OCI-LY7 (cell line): Measurements from ENCODE around the gene CEP104. TPM values are rescaled to one million over a fixed set of nuclear protein-coding genes. Genes with fewer than 3 reads are reported as not detected.

Experiments
- BruUV-seq: library from RNA; stranded (reverse); fragments of 400-500 nt; replicated peaks from 2 replicates; lab custom pipeline; 2021; lab: Mats Ljungman, UMichigan
- CTCF ChIA-PET: fragments of 300-600 bp; sonication (Branson Sonifier 250); formaldehyde crosslinking; loops from one replicate; lab custom pipeline; 2022; ENCODE audit warnings: antibody characterized with exemption; ENCODE audit not compliant: unreplicated experiment; lab: Charles Lee
- POLR2A ChIA-PET: fragments of 300-600 bp; sonication (Branson Sonifier 250); formaldehyde crosslinking; loops from one replicate; lab custom pipeline; 2022; ENCODE audit warnings: antibody characterized with exemption; lab: Charles Lee
- DNase-seq: peaks from one replicate; pipeline ENCODE4 v3.0.0-alpha.2; 2015; ENCODE audit warnings: low spot score
- H2AFZ ChIP-seq: fragments of 200-600 bp; sonication (generic), shearing (Covaris generic); 2 replicates; pipeline ENCODE4 v1.6.1; 2014; ENCODE audit warnings: mild to moderate bottlenecking, antibody characterized with exemption, low read length, moderate library complexity
- H3K27ac ChIP-seq: fragments of 200-600 bp; sonication (generic); 2 replicates; pipeline ENCODE4 v1.5.1; 2014; ENCODE audit warnings: mixed run types, low read depth, mild to moderate bottlenecking, moderate library complexity, low read length, inconsistent platforms; ENCODE audit not compliant: poor library complexity, severe bottlenecking
- H3K36me3 ChIP-seq: fragments of 200-600 bp; sonication (generic); 2 replicates; pipeline ENCODE4 v1.6.1; 2014; ENCODE audit warnings: mild to moderate bottlenecking, antibody characterized with exemption, low read length, moderate library complexity, mixed read lengths; ENCODE audit not compliant: insufficient read depth
- H3K4me1 ChIP-seq: fragments of 200-600 bp; sonication (generic); 2 replicates; pipeline ENCODE4 v1.5.1; 2014; ENCODE audit warnings: mild to moderate bottlenecking, low read length; ENCODE audit not compliant: insufficient read depth, poor library complexity, severe bottlenecking
- H3K4me2 ChIP-seq: fragments of 200-600 bp; sonication (generic); 2 replicates; pipeline ENCODE4 v1.6.1; 2014; ENCODE audit warnings: mild to moderate bottlenecking, low read length
- H3K4me3 ChIP-seq: fragments of 200-600 bp; sonication (generic); 2 replicates; pipeline ENCODE4 v1.5.1; 2014; ENCODE audit warnings: mild to moderate bottlenecking, low read depth, low read length; ENCODE audit not compliant: poor library complexity, severe bottlenecking
- H3K79me2 ChIP-seq: fragments of 200-600 bp; sonication (generic); 2 replicates; pipeline ENCODE4 v1.6.1; 2016; ENCODE audit warnings: low read depth, mild to moderate bottlenecking, low read length, moderate library complexity, mixed read lengths; ENCODE audit not compliant: insufficient read depth
- H3K9me2 ChIP-seq: fragments of 200-600 bp; sonication (generic); 2 replicates; pipeline ENCODE4 v1.6.1; 2016; ENCODE audit warnings: mild to moderate bottlenecking, low read length, mixed read lengths; ENCODE audit not compliant: insufficient read depth
- H3K9me3 ChIP-seq: fragments of 200-600 bp; sonication (generic); 2 replicates; pipeline ENCODE4 v1.6.1; 2014; ENCODE audit warnings: mild to moderate bottlenecking, mixed run types, low read length, mixed read lengths
- H4K20me1 ChIP-seq: fragments of 200-600 bp; sonication (generic); 2 replicates; pipeline ENCODE4 v1.6.1; 2014; ENCODE audit warnings: mild to moderate bottlenecking, antibody characterized with exemption, low read length, moderate library complexity, mixed read lengths; ENCODE audit not compliant: insufficient read depth
- EZH2phosphoT487 ChIP-seq: fragments of 200-600 bp; sonication (generic); IDR thresholded peaks from 2 replicates; pipeline ENCODE4 v1.6.1; 2018; ENCODE audit warnings: low read depth, borderline replicate concordance, mild to moderate bottlenecking, mixed run types, antibody characterized with exemption, low read length, moderate library complexity, mixed read lengths
- intact Hi-C: fragments of 100-400 bp; cut with micrococcal nuclease; formaldehyde crosslinking; loops from one replicate; pipeline ENCODE4 v1.10.0; 2022; ENCODE audit not compliant: unreplicated experiment
- small RNA-seq: library from RNA; depleted of rRNA; stranded (forward); fragments of <200 nt; gene quantifications from one replicate; pipeline ENCODE3, GENCODE V24; 2014
- total RNA-seq, 2 experiments: library from RNA; depleted of rRNA in 1 of 2; stranded (reverse); fragments of >200 nt in 1 of 2; shearing (Covaris generic) in 1 of 2; gene quantifications; 2 replicates each; pipeline ENCODE4 v1.2.3, GENCODE V29; 2014 to 2022
- TF ChIP-seq, protein P1 (sequence below): fragments of 200-600 bp; sonication (generic); conservative IDR thresholded peaks from 2 replicates; pipeline ENCODE4 v1.5.1; 2014; ENCODE audit warnings: mild to moderate bottlenecking, antibody characterized with exemption, low read length, moderate library complexity, mixed read lengths

Gene CEP104
- total RNA-seq, 2 experiments from 2014 or later = 26.8 to 71.0 TPM

DNA sequence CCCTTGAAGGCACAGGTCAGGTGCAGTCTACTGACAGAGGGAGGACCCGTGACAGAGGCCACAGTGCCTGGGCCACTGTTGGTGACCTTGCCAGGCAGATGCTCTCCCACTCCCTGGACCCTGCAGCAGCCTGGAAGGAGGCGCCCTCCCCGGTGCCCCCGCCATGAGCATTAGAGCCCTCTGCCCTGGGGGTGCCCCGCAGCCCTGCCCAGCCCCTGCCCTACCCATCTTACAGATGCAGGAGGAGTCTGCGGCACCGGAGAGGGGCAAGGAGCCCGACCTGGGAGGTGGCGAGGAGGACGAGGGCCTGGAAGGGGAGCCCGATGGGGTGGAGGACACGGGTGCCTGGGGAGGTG, 94.2 kb downstream of the CEP104 start:
- CTCF ChIA-PET = no interaction called here
- no peak for DNase-seq
- H3K9me3 ChIP-seq = no peaks in the 10 kb centered on the region
- no peaks in the 10 kb centered on the region for H3K9me2 ChIP-seq
- POLR2A ChIA-PET = no interaction called here
- no peaks in the 10 kb centered on the region for H4K20me1 ChIP-seq
- H3K4me1 ChIP-seq = no peaks in the 10 kb centered on the region
- no peak for TF ChIP-seq EZH2phosphoT487
- TF ChIP-seq, protein P1, sequence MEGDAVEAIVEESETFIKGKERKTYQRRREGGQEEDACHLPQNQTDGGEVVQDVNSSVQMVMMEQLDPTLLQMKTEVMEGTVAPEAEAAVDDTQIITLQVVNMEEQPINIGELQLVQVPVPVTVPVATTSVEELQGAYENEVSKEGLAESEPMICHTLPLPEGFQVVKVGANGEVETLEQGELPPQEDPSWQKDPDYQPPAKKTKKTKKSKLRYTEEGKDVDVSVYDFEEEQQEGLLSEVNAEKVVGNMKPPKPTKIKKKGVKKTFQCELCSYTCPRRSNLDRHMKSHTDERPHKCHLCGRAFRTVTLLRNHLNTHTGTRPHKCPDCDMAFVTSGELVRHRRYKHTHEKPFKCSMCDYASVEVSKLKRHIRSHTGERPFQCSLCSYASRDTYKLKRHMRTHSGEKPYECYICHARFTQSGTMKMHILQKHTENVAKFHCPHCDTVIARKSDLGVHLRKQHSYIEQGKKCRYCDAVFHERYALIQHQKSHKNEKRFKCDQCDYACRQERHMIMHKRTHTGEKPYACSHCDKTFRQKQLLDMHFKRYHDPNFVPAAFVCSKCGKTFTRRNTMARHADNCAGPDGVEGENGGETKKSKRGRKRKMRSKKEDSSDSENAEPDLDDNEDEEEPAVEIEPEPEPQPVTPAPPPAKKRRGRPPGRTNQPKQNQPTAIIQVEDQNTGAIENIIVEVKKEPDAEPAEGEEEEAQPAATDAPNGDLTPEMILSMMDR = no peak
- no peaks in the 10 kb centered on the region for H3K36me3 ChIP-seq
- no peak overlapping the region for H3K27ac ChIP-seq
- H3K4me3 ChIP-seq = no peak overlapping the region
- BruUV-seq = no TSS peak
- H3K4me2 ChIP-seq = no peak overlapping the region
- H2AFZ ChIP-seq = no peak overlapping the region
- no peaks in the 10 kb centered on the region for H3K79me2 ChIP-seq
- intact Hi-C loops = no loop called here

DNA sequence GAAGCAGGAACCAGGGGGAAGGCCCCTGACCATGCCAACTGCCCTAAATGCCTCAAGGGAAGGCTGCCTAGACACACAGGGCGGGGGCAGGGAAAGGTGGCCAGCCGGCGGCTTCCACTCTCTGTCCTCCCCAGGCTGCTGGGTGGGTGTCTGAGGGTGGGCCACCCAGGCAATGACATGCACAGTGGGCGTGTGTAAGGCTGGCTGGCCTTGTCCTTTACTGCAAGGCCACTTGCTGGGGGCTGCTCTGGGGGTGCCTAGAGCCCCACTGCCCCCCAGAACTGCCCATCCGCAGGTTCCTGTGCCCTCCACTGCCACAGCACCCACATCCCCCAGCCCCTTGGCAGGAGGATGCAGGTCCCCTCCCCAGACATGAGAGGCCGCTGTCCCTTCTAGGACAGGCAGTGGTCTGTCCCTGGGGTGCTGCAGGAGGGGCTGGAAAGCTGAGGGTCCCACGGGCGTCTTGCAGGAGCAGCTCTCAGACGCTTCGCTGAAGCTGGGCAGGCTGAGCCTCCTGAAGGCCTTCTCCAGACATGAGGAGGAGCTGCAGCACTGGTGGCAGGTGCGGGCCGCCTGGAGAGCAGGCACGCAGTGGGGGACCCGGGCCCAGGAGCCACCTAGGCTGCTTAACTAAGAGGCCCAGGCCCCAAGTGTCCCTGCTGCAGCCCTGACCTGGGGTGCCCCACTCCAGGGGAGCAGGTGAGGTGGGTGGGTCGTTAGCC, 94.7 kb downstream of the CEP104 start:
- Histone ChIP-seq H4K20me1 (no peaks in the 10 kb centered on the region), H3K4me1 (no peaks in the 10 kb centered on the region), H2AFZ (no peak overlapping the region), H3K79me2 (no peaks in the 10 kb centered on the region), H3K27ac (no peak overlapping the region), H3K4me3 (no peak overlapping the region), H3K36me3 (no peaks in the 10 kb centered on the region), H3K9me3 (no peaks in the 10 kb centered on the region), H3K4me2 (no peak overlapping the region), H3K9me2 (no peaks in the 10 kb centered on the region)
- intact Hi-C loops = no loop called here
- CTCF ChIA-PET = no interaction called here
- POLR2A ChIA-PET = no interaction called here
- no peak for TF ChIP-seq EZH2phosphoT487
- TF ChIP-seq, protein P1 = no peak
- DNase-seq = no peak
- BruUV-seq = no TSS peak

Small RNA genes within 50 kb of the gene (small RNA-seq; reads per million reads assigned to genes)
- not detected for gene RN7SL574P

Other genes starting within 250 kb of the CEP104 start
- 0.10 and 0.32 TPM in 2 replicates for gene MEGF6, start 245.7 kb downstream of the CEP104 start, total RNA-seq (2014; rRNA removed; shearing (Covaris generic))
- 0.15 and 0.17 TPM in 2 replicates for gene MEGF6, start 245.7 kb downstream of the CEP104 start, total RNA-seq (2022)
- 3.1 and 3.6 TPM in 2 replicates for gene TPRG1L, start 232.2 kb downstream of the CEP104 start, total RNA-seq (2014; rRNA removed; shearing (Covaris generic))
- gene TPRG1L, start 232.2 kb downstream of the CEP104 start, total RNA-seq (2022) = 6.8 and 7.4 TPM in 2 replicates
- 28.1 and 40.0 TPM in 2 replicates for gene WRAP73, start 207.1 kb downstream of the CEP104 start, total RNA-seq (2014; rRNA removed; shearing (Covaris generic))
- gene WRAP73, start 207.1 kb downstream of the CEP104 start, total RNA-seq (2022) = 32.9 and 34.7 TPM in 2 replicates
- 0.05 TPM in 1 of 2 replicates, not detected in the other for gene TP73, start 204.7 kb downstream of the CEP104 start, total RNA-seq (2014; rRNA removed; shearing (Covaris generic))
- 0.37 and 0.48 TPM in 2 replicates for gene TP73, start 204.7 kb downstream of the CEP104 start, total RNA-seq (2022)
- gene CCDC27, start 104.8 kb downstream of the CEP104 start, total RNA-seq (2014; rRNA removed; shearing (Covaris generic)) = not detected in 2 replicates
- gene CCDC27, start 104.8 kb downstream of the CEP104 start, total RNA-seq (2022) = not detected in 2 replicates
- 3.8 and 7.1 TPM in 2 replicates for gene SMIM1, start 84.5 kb downstream of the CEP104 start, total RNA-seq (2014; rRNA removed; shearing (Covaris generic))
- gene SMIM1, start 84.5 kb downstream of the CEP104 start, total RNA-seq (2022) = 3.9 and 4.3 TPM in 2 replicates
- 34.0 and 36.4 TPM in 2 replicates for gene LRRC47, start 60.7 kb downstream of the CEP104 start, total RNA-seq (2014; rRNA removed; shearing (Covaris generic))
- 49.1 and 57.6 TPM in 2 replicates for gene LRRC47, start 60.7 kb downstream of the CEP104 start, total RNA-seq (2022)
- gene DFFB, start 265 bp upstream of the CEP104 start, total RNA-seq (2014; rRNA removed; shearing (Covaris generic)) = 15.2 and 21.6 TPM in 2 replicates
- gene DFFB, start 265 bp upstream of the CEP104 start, total RNA-seq (2022) = 16.0 and 17.9 TPM in 2 replicates
- gene C1orf174, start 43.1 kb upstream of the CEP104 start, total RNA-seq (2014; rRNA removed; shearing (Covaris generic)) = 43.4 and 59.5 TPM in 2 replicates
- gene C1orf174, start 43.1 kb upstream of the CEP104 start, total RNA-seq (2022) = 39.0 and 42.0 TPM in 2 replicates